Activated naive CD4-positive, alpha-beta T cell treated with anti-CD3 and anti-CD28 coated beads, Interleukin-2, amount 50 U/mL, for 16 hours (primary cell): Measurements from ENCODE around the gene OLA1.
A peak's percentile ranks its signal among the peaks of the same experiment; 100 is the strongest.

ENCODE experiments used
- DNase-seq: peaks from one replicate; pipeline ENCODE4 v3.0.0-alpha.2; 2020

The OLA1 gene

DNA sequence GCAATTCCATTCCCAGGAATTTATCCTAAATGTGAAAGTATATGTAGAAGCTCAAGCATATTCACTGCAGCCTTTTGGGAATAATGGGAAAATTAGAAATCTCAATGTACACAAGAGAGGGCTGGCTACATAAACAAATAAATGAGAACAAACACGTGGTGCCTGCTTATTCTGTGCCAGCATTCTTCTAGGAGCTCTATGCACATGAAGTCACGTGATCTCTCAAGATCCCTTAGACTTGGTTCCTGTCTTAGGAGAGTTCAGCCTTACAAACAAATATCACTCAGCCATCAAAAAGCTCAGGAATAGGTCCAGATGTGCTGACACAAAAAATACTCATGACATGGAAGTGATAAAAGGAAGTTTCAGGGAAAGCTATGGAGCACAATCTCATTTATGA lies 190.3 kb downstream of the OLA1 start:
- no peak for DNase-seq

DNA sequence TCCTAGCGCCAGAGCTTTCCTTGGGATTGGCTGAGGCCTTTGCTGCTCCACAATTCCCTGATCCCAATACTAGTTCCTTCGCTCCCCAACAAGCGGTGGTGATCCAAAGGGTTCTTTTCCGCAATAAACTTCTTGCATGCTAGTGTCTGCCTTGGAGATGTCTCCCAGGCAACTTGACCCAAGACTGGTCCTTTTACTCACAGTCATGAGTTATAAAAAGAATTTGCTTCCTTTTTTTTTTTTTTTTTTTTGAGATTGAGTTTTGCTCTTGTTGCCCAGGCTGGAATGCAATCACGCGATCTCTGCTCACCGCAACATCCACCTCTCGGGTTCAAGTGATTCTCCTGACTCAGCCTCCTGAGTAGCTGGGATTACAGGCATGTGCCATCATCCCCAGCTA lies 193.4 kb downstream of the OLA1 start:
- DNase-seq = no peak

DNA sequence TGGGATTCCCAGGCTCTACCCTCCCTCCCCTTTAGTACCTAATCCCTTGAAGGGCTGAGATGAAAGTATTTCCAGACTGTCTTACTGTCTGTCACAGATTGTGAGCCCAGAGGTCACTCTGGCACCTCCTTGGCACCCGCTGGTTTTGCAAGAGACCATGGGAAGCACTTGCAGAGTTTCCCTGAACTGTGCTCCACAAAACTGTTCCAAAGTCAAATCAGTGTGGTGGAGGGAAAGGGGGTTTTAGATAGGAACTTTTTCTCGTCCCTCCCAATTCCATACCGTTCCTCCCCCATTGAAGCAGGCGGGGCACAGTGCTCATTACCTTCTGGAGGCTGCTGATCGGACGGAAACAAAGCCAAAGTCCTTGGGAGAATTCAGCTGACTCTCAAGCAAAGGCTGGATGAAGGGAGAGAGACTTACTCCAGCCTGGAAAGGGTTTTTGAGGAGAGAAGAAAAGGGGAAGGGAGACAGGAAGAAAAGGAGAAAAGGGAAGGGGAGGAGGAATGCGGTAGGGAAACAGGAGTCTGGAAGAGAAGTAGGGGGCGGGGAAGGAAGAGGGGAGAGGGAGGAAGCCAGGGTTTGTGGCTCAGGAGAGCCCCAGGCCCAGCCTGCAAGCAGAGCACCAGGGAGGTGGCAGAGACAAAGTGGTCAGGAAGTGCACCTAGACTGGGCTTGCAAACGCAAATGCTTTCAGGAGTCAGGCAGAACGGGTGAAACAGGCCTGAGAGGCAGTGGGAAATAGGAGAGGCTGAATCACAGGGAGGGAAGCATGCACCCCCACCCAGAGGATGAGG lies 194.8 kb downstream of the OLA1 start:
- no peak for DNase-seq

DNA sequence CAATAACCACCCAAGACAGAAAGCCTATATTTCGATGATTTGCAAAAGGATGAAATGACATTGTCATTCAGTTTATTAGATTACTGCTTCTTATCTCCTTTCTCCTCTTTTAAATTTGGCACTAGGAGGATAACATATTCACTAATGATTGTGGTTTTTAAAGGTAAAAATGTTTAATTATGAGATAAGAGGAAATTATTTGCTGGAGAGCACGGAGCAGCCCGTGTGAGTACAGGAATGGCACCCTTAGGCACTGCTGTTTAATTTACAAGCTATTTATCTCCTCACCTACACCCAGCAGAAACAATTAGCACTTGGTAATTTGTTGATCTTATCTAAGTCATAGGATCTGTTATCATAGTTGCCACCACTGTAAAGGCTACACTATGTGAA lies 195.8 kb downstream of the OLA1 start:
- no peak for DNase-seq

DNA sequence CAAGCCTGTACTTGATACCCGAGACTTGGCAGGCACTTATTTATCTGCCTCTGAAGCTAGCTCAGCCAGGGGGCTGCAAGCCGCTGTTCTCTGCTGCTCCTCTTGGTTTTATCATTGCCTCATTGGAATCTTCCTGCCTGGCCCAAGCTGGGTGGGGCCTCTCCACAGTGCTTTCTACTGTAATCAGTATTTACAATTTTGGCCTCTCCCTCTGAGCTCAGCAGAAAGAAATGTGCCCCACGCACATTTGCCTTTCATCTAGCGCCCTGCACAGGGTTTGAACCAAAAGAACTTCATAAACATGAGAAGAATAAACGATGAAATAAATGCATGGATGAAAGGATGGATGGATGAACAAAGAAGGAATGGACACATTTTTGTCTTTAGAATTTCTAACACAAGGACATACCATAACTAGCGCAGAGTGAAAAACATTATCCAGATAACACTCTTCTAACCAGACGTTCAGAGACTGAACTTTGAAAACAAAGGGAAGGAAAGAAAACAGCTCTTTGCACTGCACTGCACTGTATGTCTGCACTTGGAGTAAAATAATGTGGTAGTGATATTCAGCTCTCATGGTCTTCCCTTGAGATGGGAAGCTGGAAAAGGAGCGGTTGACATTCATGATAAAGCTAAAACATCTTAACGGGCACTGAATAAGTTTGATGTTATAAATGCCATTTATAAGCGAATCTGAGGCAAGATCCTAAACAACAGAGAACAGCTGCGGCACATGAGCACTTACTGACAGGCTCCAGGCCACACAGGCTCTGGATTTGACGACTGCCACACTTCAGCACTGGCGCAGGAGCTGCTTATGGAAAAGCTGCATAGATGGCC lies 196.4 kb downstream of the OLA1 start:
- DNase-seq = no peak

DNA sequence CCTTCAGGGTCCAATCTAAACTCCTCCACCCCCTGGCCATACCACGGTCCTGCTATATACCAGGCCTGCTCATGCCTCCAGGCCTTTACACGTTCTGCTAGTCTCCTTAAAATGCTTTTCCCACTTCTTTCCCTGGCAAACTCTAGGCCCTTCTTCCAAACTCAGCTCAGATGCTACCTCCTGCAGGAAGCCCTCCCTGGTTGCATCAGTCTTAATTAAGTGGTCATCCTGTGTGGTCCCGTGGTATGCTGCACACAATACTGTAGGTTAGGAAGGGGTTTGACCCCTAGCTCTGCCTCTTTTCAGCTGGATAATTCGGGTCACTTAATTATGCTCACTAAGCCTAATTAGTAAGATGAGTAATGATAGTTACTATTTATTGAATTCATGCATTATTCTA lies 197.3 kb downstream of the OLA1 start:
- DNase-seq = no peak

DNA sequence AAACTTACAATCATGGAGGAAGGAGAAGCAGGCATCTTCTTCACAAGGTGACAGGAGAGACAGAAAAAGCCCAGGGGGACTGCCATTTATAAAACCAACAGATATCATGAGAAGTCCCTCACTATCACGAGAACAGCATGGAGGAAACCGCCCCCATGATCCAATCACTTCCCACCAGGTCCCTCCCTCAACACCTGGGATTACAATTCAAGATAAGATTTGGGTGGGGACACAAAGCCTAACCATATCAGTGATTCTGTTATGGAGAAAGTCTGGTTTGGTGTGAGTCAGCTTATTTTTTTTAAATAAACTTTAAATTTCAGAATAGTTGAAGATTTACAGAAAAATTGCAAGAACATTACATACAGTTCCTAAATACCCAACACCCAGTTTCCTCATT lies 198.4 kb downstream of the OLA1 start:
- no peak for DNase-seq

DNA sequence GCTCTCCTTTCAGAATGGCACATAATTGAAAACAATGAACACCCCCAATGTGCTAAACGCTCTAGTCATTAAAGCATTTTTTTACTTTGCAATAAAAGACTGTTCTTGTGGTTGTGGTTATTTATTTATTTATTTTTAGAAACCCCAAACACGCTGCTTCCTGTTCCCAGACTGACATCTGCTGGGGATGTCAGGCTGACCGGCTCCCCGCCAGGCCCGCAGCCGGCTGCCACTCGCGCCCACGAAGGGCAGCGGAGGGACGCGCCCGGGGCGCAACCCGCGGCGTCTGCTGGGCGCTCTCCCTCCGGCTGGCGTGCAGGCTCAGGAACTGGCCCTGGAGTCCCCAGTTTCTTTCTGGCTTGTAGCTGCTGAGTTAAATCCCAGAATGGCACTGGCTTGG lies 200.1 kb downstream of the OLA1 start:
- DNase-seq = no peak

DNA sequence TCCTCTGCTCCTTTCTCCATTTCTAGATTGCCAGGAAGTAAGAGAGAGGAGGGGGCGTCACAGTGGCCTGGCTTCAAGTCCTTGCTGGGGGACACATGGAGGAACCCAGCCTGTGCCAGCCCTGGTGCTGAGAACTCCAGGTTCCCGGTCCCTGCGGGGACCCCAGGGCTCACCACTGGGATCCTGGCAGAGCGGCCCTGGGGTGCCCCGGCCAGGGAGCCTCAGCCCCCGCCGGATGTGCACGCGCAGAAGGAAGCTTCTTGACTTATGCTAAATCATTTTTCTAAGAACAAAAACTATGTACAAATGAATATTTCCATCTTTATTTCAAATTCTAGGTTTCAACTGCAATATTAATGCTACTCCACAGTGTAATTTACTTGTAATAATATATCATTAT lies 200.6 kb downstream of the OLA1 start:
- DNase-seq = no peak

DNA sequence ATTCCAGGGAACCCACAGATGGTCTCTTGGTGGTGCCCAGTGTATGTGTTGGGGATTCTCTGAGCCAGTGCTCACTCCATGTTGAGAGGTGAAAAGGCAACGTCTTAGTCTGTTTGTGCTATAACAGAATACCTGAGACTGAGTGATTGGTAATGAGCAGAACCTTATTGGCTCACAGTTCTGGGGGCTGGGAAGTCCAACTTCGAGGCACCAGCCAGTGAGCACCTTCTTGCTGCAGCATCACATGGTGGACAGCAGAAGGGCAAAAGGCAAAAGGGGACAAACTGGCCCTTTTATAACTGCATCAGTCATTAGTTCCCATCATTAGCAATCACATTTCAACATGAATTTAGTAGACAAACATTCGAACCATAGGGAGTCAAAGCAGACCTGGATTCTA lies 202.2 kb downstream of the OLA1 start:
- DNase-seq = no peak

DNA sequence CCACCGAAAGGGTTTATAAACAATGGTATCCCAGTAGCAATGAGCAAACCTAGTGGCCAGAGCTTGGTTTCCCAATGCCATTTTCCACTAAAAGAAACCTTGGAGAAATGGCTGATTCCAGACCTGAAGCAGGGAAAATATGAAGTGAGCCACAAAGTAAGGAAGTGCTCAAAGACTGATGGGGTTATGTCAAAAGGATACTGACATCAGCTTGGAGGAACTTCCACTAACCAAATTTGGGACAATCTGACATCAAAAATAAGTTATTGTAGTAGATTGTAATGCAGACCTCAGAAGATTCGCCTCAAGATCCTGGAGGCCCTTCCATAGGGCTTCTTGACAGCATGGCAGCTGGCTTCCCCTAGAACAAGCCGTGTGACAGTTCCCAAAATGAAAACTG lies 203.8 kb downstream of the OLA1 start:
- no peak for DNase-seq

DNA sequence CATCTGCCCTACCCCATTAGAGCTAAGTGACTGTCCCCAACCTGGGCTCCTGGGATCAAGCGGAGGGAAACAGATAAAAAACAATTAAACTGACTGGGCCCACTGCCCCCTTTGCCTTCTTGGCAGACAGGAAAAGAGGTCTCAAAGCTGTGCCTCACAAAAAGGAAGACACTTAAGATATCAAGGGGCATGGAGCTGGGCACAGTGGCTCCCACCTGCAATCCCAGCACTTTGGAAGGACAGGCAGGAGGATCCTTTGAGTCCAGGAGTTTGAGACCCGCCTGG lies 208.0 kb downstream of the OLA1 start:
- no peak for DNase-seq

DNA sequence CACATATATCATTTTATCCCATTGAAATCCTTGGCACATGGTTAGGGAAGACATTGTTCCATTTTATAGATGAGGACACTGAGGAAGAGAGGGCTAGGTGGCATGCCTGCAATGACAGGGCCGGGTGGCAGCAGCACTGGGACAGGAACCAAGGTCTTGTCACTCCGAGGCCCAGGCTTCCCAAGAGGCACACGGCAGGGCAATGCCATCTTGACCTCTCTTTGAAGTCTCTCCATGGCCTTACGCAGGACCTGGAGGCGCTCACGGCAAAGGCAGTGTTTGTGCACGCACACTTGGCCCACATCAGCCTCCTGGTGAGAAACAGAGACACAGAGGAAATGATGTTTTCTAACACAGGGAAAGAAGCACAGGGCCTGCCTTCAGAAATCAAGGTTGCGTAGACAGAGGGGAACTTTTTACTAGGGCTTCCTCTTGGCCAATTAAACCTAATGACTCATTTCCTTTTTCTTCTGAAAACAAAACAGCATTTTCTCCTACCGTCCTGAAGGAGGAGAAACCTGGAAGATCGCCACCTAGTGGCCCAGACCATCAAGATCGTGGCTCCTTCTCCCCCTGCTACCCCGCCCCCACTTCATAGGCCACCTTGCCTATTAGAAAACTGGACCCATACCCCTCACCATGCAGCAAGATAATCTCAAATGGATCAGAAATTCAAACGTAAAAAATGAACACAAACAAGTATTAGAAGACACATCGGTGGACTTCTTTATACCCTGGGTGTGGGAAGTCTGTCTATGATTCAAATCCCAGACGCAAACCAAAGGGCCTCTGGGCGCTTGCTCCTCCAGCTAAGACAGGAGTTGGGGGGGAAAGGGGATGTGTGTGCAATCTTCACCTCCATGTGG lies 208.5 kb downstream of the OLA1 start:
- peak; percentile 81 for DNase-seq

DNA sequence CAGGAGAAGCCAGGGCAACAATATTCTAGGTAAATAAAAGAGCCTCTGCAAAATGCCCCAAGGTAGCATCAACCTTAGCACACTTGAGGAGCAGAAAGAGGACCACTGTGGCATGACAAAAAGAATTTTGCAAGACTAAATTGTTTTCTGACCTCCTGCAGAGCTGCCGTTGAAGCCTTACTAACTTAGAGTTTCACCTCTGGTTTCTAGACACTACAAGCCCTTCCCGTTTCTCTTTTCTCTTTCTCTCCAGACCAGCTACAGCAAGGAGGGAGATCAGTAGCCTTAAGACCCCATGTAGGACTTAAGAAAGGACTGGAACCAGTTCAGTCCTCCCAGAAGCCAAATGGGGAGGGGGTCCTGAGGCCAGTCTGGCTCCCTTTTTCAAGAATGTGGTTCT lies 209.9 kb downstream of the OLA1 start:
- no peak for DNase-seq

DNA sequence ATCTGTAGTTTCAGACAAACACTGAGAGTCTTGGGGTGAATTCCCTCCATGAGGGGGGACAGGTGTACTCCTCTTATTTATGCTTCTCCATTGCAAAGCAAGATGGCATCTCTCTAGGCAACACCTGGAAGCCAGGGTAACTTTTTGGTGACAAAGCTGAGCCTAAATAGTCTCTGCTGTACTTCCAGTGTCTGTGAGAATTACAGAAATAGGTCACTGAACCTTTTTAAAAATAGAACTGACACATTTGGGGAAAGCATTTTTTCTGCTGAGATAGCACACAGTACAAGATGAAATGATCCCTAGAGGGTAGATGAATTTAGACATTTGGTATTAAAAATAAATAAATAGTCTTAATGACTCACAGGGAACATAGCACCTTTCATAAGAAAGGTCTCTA lies 211.5 kb downstream of the OLA1 start:
- no peak for DNase-seq

DNA sequence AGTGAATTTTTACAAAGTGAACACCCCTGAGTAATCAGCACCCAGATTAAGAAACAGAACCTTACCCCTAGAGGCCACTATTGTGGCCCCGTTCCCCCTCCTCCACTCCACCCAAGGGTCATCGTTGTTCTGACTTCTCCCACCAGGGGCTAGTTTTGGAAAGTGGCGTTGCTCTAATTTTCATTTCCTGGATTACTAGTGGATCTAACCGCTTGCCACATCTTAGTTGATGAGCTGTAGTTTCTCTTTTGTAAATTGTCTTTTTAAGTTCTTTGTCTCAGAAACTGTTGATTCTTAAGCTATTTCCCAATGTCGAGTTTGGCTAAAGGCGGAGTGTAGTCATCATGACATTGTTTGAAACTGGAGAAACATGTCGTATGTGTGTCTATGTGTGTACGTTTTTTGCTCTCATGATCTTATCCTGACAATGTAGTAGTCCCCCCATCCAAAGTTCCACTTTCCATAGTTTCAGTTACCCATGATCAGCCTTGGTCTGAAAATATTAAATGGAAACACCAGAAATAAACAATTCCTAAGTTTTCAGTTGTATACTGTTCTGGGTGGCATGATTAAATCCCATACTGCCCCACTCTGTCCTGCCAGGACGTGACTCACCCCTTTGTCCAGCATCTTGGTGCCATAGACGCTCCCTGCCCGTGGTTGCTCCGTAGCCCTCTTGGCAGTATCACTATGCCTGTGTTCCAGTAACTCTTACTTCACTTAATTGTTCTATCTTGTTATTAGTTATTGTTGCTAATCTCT lies 212.2 kb downstream of the OLA1 start:
- no peak for DNase-seq

DNA sequence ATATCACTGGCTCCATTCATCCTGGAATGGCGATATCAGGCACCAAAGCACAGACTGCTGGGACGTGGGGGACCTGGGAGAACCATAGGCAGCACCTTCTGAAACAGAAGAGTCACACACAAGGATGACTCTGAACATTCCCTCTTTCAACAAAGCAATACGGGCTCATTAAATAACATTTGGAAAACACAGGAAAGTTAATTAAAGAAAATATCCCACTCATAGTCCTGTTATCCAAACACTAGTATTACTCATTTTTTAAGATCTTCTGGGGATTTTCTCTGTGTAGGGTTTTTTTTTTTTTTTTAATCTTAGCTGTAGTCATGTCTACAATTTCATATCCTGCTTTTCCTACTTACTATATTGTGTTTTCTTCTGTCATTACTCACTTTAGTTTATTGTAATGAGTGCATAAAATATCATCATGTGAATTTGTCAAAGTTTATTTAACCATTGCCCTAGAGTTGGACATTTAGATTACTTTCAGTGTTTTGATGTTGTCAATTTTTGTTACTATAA lies 213.2 kb downstream of the OLA1 start:
- DNase-seq = no peak

DNA sequence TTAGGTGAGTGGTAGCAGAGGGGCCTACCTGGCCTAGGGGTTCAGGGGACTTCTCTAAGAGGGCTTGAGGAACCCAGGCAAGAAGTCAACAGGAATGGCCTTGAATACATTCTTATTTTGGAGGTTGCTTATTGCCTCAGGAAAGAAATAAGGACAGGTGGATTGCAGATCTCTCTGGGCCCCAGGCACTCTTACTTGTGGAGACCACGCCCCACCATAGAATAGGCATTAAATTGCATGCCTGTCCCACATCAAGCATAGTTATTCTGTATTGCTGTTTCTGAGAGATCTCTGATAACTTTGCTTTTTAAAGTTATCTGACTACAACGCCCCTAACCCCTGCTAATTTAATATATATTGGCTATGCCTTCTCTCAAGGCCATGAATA lies 215.2 kb downstream of the OLA1 start:
- DNase-seq = no peak

DNA sequence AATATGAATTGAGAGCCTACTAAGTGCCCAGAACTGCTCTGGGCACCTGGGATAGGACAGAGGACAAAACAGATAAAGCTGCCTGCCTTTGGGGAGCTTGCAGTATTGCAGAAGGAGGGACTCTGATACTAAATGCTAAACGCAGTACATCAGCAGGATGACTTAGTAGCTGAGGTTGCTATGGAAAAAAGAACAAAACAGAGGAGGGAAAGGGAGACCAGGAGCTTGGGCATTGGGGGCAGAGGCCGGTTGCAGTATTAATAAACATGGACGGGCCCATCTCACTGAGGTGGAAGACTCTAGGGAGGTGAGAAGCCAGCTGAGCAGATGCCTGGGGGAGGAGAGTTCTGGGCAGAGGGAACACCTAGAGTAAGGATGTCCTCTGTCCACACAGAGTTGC lies 217.1 kb downstream of the OLA1 start:
- DNase-seq = no peak

DNA sequence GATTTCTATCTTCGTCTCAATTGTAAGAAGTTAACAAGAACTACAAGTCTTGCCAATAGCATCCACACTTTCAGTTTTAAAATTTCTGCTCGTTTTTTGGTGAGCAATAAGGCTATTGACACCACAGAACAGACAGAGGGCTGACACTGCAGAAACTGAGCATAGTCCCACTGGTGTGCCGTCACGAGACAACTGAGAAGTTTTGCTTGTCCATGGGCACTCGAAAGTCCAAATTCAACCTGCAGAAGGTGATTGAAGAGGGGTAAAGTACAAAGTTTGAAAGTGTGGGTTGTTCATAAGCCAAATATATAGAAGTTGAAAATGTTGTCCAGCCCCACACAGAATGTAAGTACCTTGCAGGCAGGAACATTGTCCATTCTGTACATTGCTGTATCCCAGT lies 219.4 kb downstream of the OLA1 start:
- no peak for DNase-seq

DNA sequence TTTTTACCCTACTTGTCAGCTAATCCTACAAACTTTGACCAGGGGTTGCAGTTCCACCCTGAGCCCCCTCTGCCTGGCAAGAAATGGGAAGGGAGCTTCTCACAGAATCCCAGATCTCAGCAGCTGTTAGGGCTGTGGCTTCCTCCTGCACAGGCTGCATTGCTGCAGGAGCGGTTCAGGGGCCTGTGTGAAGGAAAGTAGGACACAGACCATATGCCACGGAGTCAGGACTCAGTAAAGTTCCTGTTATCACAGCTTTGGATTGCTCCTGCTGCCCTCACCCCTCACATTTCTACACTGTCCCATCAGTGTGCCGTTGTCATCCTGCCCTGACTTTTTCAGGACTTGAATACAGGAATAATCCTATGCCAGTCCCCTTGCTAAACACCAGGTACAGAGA lies 220.4 kb downstream of the OLA1 start:
- no peak for DNase-seq

DNA sequence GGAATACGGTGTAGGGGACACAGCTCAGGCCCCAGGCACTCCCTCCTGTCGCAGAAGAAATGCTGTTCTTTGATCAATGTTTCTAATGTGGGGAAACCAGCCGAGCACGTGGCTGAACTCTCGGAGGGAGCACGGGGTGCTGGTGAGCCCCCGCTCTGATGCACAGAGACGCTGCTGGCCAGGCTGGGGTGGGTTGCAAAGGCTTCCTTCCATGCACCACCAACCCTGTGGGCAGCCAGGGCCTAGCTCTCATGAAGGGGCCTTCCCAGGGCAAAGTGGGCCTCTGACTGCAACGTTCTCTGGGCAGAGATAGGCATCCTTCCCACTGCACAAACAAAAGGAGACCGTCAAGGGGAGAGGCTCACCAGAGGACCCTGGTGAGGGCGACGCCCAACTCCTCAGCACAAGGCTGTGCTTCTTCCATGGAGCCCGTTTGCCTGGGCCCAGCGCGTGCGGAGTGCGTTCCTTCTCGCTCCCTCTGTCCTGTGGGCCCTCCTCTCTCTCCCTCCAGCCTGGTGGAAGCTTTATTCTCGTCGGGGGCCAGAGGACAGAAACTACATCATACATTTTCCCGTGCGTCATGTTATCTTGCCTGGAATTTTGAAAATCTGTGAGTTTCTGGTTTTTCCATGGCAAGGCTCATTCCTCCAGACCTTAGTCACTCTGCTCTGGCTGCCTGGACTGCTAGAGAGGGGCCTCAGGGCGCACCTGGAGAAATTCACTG lies 222.0 kb downstream of the OLA1 start:
- DNase-seq = no peak
